Brain microvascular endothelial cell (primary cell): ENCODE data around the gene HOXC4.
"Not testable (repeated sequence)": the region's sequence is repeated elsewhere in the genome, so short reads cannot be mapped to it uniquely, and the experiment has no call there.

ENCODE experiments used
- DNase-seq: peaks from one replicate; pipeline ENCODE4 v3.0.0-alpha.2; 2020
- H3K27ac ChIP-seq: fragments of 250-450 bp; sonication (Bioruptor Pico); 2 replicates; pipeline ENCODE4 v1.5.1; 2020; ENCODE audit warnings: mild to moderate bottlenecking, moderate library complexity
- H3K27me3 ChIP-seq: fragments of 250-450 bp; sonication (Bioruptor Pico); replicated peaks from 2 replicates; pipeline ENCODE4 v1.5.1; 2020; ENCODE audit warnings: mild to moderate bottlenecking
- H3K36me3 ChIP-seq: fragments of 250-450 bp; sonication (Bioruptor Pico); replicated peaks from 2 replicates; pipeline ENCODE4 v1.5.1; 2020; ENCODE audit warnings: mild to moderate bottlenecking
- H3K4me3 ChIP-seq: 2 replicates; pipeline ENCODE4 v1.5.1; 2011; ENCODE audit warnings: low read depth, mild to moderate bottlenecking, control low read depth, low read length, moderate library complexity
- in situ Hi-C: cut with HindIII; loops from 2 replicates; pipeline ENCODE4 v1.10.0; 2017; ENCODE audit warnings: low sequenced_read_pairs, low pct_ligation_motif_present
- TF ChIP-seq, protein P1 (sequence below): IDR thresholded peaks from 2 replicates; pipeline ENCODE4 v1.5.1; 2011; ENCODE audit warnings: low read depth, mild to moderate bottlenecking, moderate library complexity, low read length, control low read depth, inconsistent platforms; ENCODE audit errors: missing control alignments

HOXC4 gene

DNA sequence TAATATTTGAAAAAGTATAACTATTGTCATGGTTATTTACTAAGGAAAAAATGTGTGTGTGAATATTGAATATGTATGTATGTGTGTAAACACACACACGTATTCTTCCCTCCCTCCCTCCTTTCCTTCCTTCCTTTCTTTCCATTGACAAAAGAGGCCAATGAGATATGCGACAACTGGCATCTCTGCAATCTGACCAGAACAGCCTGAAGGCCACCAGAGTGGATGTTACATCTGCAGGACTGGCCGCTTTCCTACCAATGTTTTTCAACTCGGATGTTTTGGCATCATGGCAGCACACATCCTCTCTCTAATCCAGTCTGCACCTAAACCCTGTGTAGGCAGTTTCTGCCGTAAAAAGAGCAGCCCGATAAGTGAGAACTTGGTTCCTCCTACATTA is 20.7 kb downstream of the HOXC4 start:
- Histone ChIP-seq H3K36me3 (no peaks in the 10 kb centered on the region), H3K27me3 (peaks cover 11% of the 10 kb centered on the region), H3K27ac (no peak overlapping the region), H3K4me3 (no peak overlapping the region)
- TF ChIP-seq, protein P1, sequence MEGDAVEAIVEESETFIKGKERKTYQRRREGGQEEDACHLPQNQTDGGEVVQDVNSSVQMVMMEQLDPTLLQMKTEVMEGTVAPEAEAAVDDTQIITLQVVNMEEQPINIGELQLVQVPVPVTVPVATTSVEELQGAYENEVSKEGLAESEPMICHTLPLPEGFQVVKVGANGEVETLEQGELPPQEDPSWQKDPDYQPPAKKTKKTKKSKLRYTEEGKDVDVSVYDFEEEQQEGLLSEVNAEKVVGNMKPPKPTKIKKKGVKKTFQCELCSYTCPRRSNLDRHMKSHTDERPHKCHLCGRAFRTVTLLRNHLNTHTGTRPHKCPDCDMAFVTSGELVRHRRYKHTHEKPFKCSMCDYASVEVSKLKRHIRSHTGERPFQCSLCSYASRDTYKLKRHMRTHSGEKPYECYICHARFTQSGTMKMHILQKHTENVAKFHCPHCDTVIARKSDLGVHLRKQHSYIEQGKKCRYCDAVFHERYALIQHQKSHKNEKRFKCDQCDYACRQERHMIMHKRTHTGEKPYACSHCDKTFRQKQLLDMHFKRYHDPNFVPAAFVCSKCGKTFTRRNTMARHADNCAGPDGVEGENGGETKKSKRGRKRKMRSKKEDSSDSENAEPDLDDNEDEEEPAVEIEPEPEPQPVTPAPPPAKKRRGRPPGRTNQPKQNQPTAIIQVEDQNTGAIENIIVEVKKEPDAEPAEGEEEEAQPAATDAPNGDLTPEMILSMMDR: no peak
- in situ Hi-C loops: no loop called here
- DNase-seq: no peak

DNA sequence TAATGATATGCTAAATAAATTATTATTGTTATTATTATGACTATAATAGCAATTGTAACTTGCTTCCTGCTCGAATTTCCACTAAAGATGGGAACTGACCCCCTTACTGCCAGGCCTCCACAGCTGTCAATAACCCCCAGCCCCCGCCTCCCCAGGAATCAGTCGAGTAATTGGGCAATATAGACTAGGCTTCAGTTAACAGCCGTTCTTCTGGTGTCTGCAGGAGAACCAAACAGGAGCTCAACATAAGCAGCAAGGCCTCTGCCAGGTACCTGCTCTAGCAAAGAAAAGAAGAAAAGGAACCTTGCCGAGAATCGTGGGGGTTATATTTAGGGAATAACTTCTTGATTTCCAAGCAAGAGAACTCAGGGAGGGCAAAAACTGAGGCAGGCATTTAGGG is 21.8 kb downstream of the HOXC4 start:
- H3K4me3 ChIP-seq: no peak overlapping the region
- no peak overlapping the region for H3K27ac ChIP-seq
- DNase-seq: no peak
- in situ Hi-C loops: no loop called here
- H3K36me3 ChIP-seq: no peaks in the 10 kb centered on the region
- TF ChIP-seq, protein P1: no peak
- H3K27me3 ChIP-seq: peaks cover 18% of the 10 kb centered on the region

DNA sequence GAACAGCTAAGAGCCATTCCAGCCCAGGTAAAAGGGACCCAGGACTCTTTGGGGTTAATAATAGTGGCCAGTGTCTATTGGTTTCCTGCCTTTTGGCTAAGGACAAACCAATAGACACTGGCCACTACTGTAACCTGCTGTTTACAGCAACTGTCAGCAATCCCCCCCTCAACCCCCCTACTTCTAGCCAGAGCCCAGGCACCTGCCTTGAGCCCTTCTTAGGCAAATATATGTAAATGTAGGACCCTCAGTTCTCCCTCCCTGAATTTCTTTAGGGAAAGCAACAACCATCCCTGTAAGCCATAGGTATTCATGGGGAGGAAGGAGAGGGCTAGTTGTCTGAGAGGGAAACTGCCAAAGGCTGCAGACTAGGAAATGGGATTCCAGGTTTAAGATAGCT is 22.3 kb downstream of the HOXC4 start:
- TF ChIP-seq, protein P1: no peak
- no peak for DNase-seq
- Histone ChIP-seq H3K4me3 (no peak overlapping the region), H3K27me3 (peaks cover 19% of the 10 kb centered on the region), H3K36me3 (no peaks in the 10 kb centered on the region), H3K27ac (no peak overlapping the region)
- in situ Hi-C loops: no loop called here

DNA sequence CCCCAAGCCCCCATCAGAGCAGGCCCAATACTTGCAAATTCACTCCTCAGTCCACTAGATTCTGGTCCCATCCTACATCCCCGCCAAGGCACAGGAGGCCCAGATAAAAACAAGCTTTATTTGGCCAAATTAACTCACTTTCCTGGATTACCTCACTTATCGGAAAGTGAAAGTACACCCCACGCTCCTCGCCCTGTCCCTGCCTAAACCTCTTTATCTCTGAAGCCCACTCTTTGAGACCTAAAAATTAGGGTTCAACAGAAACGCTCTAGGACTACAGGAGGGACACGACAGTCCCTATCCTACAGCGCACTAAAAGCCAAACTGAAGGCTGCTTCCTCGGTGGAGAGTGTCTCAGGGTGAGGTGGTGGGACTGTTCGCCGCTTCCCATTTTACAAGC is 24.2 kb downstream of the HOXC4 start:
- in situ Hi-C loops: not testable (repeated sequence)

DNA sequence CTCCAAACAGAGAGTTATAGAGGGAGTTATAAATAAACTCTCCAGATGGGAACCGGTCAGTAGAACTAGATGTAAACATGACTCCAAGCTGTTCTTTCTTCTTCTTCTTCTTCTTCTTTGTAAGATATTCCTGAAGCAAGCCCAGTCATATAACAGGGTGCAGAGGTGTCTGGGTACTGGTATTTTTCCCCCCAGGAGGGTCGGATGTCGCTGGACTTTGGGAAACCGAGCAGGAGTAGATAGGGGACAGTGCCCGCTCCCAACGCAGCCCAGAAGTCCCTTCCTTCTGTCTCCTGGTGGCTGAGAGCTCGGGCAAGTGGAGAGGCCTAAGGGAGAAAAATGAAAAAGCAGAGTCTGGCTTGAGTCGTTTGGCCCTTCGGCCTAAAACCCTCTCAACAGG is 25.5 kb downstream of the HOXC4 start:
- H3K27ac ChIP-seq, H3K36me3 ChIP-seq, DNase-seq, H3K4me3 ChIP-seq, in situ Hi-C loops: not testable (repeated sequence)
- H3K27me3 ChIP-seq: peaks cover 25% of the 10 kb centered on the region

More for the DNA sequence above, 24.2 kb downstream of the HOXC4 start:
- not testable (repeated sequence) for H3K4me3 ChIP-seq, H3K36me3 ChIP-seq, H3K27ac ChIP-seq, DNase-seq
- H3K27me3 ChIP-seq: peaks cover 22% of the 10 kb centered on the region

DNA sequence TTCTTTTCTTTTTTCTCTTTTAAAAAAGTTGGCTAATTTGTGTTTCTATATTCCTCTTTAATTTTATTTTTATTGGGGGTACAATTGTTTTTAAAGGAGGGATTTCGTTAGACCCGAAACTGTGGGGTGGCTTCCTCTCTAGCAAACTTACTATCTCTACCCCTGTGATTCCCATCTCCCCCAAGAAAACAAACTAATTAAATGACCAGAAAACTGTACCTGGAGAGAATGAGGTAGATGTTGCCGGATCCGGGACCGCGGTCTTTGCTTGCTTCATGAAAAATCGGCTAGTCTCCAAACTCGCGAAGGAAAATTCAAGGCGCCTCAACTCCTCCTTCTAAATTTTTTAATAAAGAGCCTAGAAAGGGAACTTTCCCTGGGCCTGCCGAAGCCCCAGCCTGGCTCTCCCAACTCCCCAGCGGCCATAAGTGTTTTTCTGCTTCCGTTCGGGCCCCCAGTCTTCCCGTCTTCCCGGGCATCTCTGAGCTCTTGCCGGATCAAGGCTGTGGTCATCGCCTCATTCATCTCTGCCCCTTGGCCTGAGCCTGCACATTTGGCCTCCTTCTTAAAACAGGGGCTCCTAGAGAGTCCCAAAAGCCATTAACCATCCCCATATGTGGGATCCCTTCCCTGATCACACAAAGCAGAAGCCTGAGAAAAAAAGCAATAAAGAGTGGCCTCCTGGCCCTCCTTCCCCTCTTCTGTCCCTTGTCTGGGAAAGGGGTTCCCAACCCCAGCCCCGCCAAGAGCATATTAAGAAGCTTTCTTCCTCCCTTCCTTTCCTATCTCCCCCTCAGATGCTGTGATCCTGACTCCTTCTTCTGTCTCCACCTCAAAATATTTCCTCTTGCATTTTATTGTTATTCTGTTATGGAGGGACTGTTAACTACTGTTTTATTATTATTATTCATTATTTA is 26.6 kb downstream of the HOXC4 start:
- H3K36me3 ChIP-seq, H3K27ac ChIP-seq, DNase-seq, in situ Hi-C loops, H3K4me3 ChIP-seq: not testable (repeated sequence)
- H3K27me3 ChIP-seq: peaks cover 25% of the 10 kb centered on the region

DNA sequence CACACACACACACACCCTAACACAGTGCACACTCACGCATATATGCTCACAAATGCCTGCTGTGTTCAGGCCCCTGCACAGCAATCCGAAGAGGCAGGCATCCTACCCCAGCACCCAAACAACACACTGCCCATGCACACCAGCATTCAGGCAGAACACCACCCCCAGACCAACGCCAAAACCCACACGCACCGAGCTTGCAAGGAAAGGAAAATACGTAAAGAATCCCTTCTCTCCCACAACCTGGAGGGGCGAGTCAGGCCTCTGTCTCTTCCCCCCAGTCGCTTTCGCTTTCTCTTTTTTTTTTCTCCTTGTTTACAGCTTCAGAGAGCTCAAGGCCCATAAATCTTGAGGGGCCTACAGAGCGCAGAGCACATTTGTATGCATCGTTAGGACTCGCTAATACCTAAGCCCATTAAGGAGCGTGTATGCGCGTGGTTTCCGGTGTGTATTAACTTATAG is 27.4 kb downstream of the HOXC4 start:
- H3K4me3 ChIP-seq, H3K36me3 ChIP-seq, H3K27ac ChIP-seq, in situ Hi-C loops, DNase-seq: not testable (repeated sequence)
- H3K27me3 ChIP-seq: peaks cover 17% of the 10 kb centered on the region

DNA sequence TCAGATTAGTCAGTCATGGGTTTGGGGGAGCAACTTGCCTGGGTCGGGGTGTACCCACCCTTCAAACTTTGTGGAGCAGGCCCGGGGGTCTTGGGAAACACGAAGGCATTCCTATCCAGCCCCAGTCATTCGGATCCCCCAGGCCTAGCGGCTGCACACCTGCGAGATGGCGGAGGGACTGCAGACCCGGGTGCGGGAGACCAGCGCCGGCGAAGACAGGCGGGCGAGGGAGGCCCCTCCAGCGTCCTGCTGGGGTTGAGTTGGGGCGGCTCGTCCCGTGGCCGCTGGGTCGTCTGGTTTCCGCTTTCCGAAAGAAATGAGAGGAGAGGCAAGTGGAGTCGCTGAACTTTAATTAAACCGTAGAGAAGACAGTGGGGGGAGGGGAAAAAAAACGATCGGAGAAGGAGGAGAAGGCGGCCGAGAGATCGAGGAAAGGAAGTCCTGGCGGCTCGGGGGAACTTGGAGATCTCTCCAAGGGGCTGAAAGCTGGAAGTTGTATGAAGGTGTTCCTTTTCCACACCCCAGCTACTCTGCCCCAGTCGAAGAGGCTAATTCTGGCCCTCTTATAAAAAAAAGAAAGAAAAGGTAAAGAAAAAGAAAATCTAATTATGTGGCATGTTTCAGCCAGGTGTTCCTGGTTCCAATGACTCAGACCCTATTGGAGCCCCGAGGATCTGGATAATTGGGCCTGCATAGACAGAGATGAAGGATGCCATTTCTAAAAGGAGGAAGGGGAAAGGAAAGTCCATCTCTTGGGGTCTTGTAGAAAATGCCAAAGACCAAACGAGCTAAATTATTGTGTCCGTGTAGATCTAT is 28.2 kb downstream of the HOXC4 start:
- not testable (repeated sequence) for DNase-seq

More for the DNA sequence above, 28.2 kb downstream of the HOXC4 start:
- H3K36me3 ChIP-seq, H3K4me3 ChIP-seq, in situ Hi-C loops, H3K27ac ChIP-seq: not testable (repeated sequence)
- peaks cover 15% of the 10 kb centered on the region for H3K27me3 ChIP-seq
